IMR-90 (cell line): Measurements from ENCODE around the gene NALCN. TPM values are rescaled to one million over a fixed set of nuclear protein-coding genes. Genes with fewer than 3 reads are reported as not detected.

Source experiments
- ATAC-seq: fragments of 200-7000 bp; cut with Tn5 transposase; 2 replicates; pipeline ENCODE4 v1.9.1; 2020; ENCODE audit warnings: low read depth, mild to moderate bottlenecking, moderate library complexity
- BruUV-seq: library from RNA; stranded (reverse); fragments of 400-500 nt; replicated peaks from 2 replicates; lab custom pipeline; 2021; lab: Mats Ljungman, UMichigan
- CTCF ChIA-PET: fragments of 300-600 bp; formaldehyde crosslinking; extraction: SDS; loops from one replicate; lab custom pipeline; 2021; ENCODE audit warnings: antibody characterized with exemption; lab: Yijun Ruan, JAX
- POLR2A ChIA-PET: fragments of 300-600 bp; sonication (Branson Sonifier 250); formaldehyde crosslinking; loops from one replicate; lab custom pipeline; 2022; ENCODE audit warnings: antibody characterized with exemption; ENCODE audit not compliant: unreplicated experiment; lab: Charles Lee
- DNase-seq: peaks from one replicate; pipeline ENCODE4 v3.0.0; 2013
- H2AFZ ChIP-seq: replicated peaks from 2 replicates; pipeline ENCODE3; 2013; ENCODE audit warnings: low read length, mild to moderate bottlenecking; ENCODE audit not compliant: poor library complexity
- H2AK5ac ChIP-seq: 2 replicates; pipeline ENCODE4 v1.6.1; 2013; ENCODE audit warnings: low read depth, low read length, inconsistent platforms
- H2AK9ac ChIP-seq: replicated peaks from 2 replicates; pipeline ENCODE3; 2013; ENCODE audit warnings: mild to moderate bottlenecking, low read depth, low read length, moderate library complexity; ENCODE audit not compliant: poor library complexity
- H2BK120ac ChIP-seq: 2 replicates; pipeline ENCODE4 v1.6.1; 2013; ENCODE audit warnings: low read depth, low read length, inconsistent platforms
- H2BK15ac ChIP-seq: 3 replicates; pipeline ENCODE4 v1.6.1; 2013; ENCODE audit warnings: low read depth, low read length, inconsistent platforms
- H2BK20ac ChIP-seq: 2 replicates; pipeline ENCODE4 v1.6.1; 2013; ENCODE audit warnings: low read depth, mild to moderate bottlenecking, inconsistent platforms, low read length, moderate library complexity
- H2BK5ac ChIP-seq: 2 replicates; pipeline ENCODE4 v1.6.1; 2013; ENCODE audit warnings: mild to moderate bottlenecking, low read depth, low read length, inconsistent platforms; ENCODE audit not compliant: poor library complexity, severe bottlenecking
- H3K14ac ChIP-seq: replicated peaks from 2 replicates; pipeline ENCODE4 v1.6.1; 2013; ENCODE audit warnings: low read depth, low read length, inconsistent platforms
- H3K18ac ChIP-seq: 2 replicates; pipeline ENCODE4 v1.6.1; 2013; ENCODE audit warnings: low read depth, low read length, control low read depth
- H3K23ac ChIP-seq: 2 replicates; pipeline ENCODE4 v1.6.1; 2013; ENCODE audit warnings: low read depth, low read length, inconsistent platforms
- H3K27ac ChIP-seq: 2 replicates; pipeline ENCODE4 v1.5.1; 2013; ENCODE audit warnings: mild to moderate bottlenecking, control low read depth, low read length; ENCODE audit not compliant: insufficient read depth
- H3K27me3 ChIP-seq: 2 replicates; pipeline ENCODE4 v1.6.1; 2013; ENCODE audit warnings: low read length; ENCODE audit not compliant: control insufficient read depth, insufficient read depth
- H3K36me3 ChIP-seq: 2 replicates; pipeline ENCODE4 v1.6.1; 2013; ENCODE audit warnings: low read length, mixed read lengths; ENCODE audit not compliant: control insufficient read depth, insufficient read depth
- H3K4ac ChIP-seq: 2 replicates; pipeline ENCODE4 v1.6.1; 2013; ENCODE audit warnings: low read depth, low read length, inconsistent platforms
- H3K4me1 ChIP-seq: 2 replicates; pipeline ENCODE4 v1.6.1; 2013; ENCODE audit warnings: low read length, mixed read lengths; ENCODE audit not compliant: control insufficient read depth, insufficient read depth
- H3K4me2 ChIP-seq: 2 replicates; pipeline ENCODE4 v1.6.1; 2013; ENCODE audit warnings: low read depth, mild to moderate bottlenecking, control low read depth, low read length, moderate library complexity
- H3K4me3 ChIP-seq: 2 replicates; pipeline ENCODE4 v1.5.1; 2013; ENCODE audit warnings: low read depth, mild to moderate bottlenecking, control low read depth, low read length, moderate library complexity; ENCODE audit not compliant: insufficient read depth
- H3K56ac ChIP-seq: 2 replicates; pipeline ENCODE4 v1.6.1; 2013; ENCODE audit warnings: low read length, inconsistent platforms; ENCODE audit not compliant: insufficient read depth; ENCODE audit errors: extremely low read depth
- H3K79me1 ChIP-seq, 2 experiments: 2 replicates each; pipeline ENCODE4 v1.6.1; 2013; ENCODE audit warnings: low read length in 2 of 2, inconsistent platforms in 1 of 2, low read depth in 1 of 2
- H3K9ac ChIP-seq: 2 replicates; pipeline ENCODE4 v1.6.1; 2013; ENCODE audit warnings: low read depth, low read length, control low read depth
- H3K9me1 ChIP-seq: 2 replicates; pipeline ENCODE4 v1.6.1; 2013; ENCODE audit warnings: low read length, inconsistent platforms; ENCODE audit not compliant: insufficient read depth
- H3K9me3 ChIP-seq: 2 replicates; pipeline ENCODE4 v1.6.1; 2013; ENCODE audit warnings: low read length; ENCODE audit not compliant: control insufficient read depth, insufficient read depth
- H4K20me1 ChIP-seq: 2 replicates; pipeline ENCODE4 v1.6.1; 2013; ENCODE audit warnings: low read length, inconsistent platforms; ENCODE audit not compliant: insufficient read depth
- H4K5ac ChIP-seq: 2 replicates; pipeline ENCODE4 v1.6.1; 2013; ENCODE audit warnings: mild to moderate bottlenecking, low read depth, low read length, control low read depth
- H4K8ac ChIP-seq, 2 experiments: 2 replicates each; pipeline ENCODE4 v1.6.1; 2013; ENCODE audit warnings: low read depth in 2 of 2, low read length in 2 of 2, control low read depth in 1 of 2, inconsistent platforms in 1 of 2
- H4K91ac ChIP-seq: 2 replicates; pipeline ENCODE4 v1.6.1; 2013; ENCODE audit warnings: low read depth, low read length, inconsistent platforms; ENCODE audit not compliant: insufficient read depth
- BHLHE40 ChIP-seq: fragments of 150-350 bp; IDR thresholded peaks from 2 replicates; pipeline ENCODE4 v1.6.1; 2016; ENCODE audit warnings: mild to moderate bottlenecking, low read depth, low read length
- CHD1 ChIP-seq: IDR thresholded peaks from 2 replicates; pipeline ENCODE4 v1.6.1; 2012; ENCODE audit warnings: low read depth, low read length, improper control_type of control experiment
- FOS ChIP-seq: fragments of 150-350 bp; IDR thresholded peaks from 2 replicates; pipeline ENCODE4 v1.6.1; 2016; ENCODE audit warnings: low read depth, low read length
- MAFK ChIP-seq: IDR thresholded peaks from 2 replicates; pipeline ENCODE4 v1.6.1; 2012; ENCODE audit warnings: low read depth, low read length, improper control_type of control experiment
- MXI1 ChIP-seq: IDR thresholded peaks from 2 replicates; pipeline ENCODE4 v1.6.1; 2012; ENCODE audit warnings: low read depth, mild to moderate bottlenecking, low read length, moderate library complexity, borderline replicate concordance
- NFE2L2 ChIP-seq: fragments of 150-350 bp; IDR thresholded peaks from 2 replicates; pipeline ENCODE4 v1.6.1; 2016; ENCODE audit warnings: low read depth, mild to moderate bottlenecking, low read length
- POLR2A ChIP-seq: IDR thresholded peaks from 2 replicates; pipeline ENCODE4 v1.6.1; 2012; ENCODE audit warnings: mild to moderate bottlenecking, low read depth, low read length
- RFX5 ChIP-seq: IDR thresholded peaks from 2 replicates; pipeline ENCODE4 v1.8.0; 2012; ENCODE audit warnings: low read depth, mild to moderate bottlenecking, low read length, moderate library complexity
- WGBS, 2 experiments: methylation state at CpG; one replicate each; pipeline versions ENCODE4 v1.1.5 to v1.1.7; 2013; ENCODE audit warnings: missing lambda C conversion rate in 2 of 2; ENCODE audit not compliant: insufficient read length in 1 of 2; ENCODE audit errors: extremely low coverage in 2 of 2; 5-methylcytosine and 5-hydroxymethylcytosine counted together
- dilution Hi-C: fragments of 300-500 bp; cut with HindIII; formaldehyde crosslinking; loops from one replicate; pipeline ENCODE4 v1.14.3; 2018; ENCODE audit warnings: low sequenced_read_pairs; ENCODE audit not compliant: unreplicated experiment
- in situ Hi-C: fragments of 300-500 bp; cut with MboI; formaldehyde crosslinking; loops from 3 replicates; pipeline ENCODE4 v1.14.3; 2019; ENCODE audit warnings: low sequenced_read_pairs, inconsistent platforms, mixed read lengths
- intact Hi-C: fragments of 100-400 bp; cut with micrococcal nuclease; formaldehyde crosslinking; loops from 2 replicates; pipeline ENCODE4 v1.10.0; 2022
- polyA plus RNA-seq, 3 experiments: library from polyadenylated mRNA; depleted of rRNA; stranded (reverse); fragments of >200 nt; gene quantifications; 2 replicates each; pipeline ENCODE4 v1.2.3, GENCODE V29; 2012; ENCODE audit warnings: low replicate concordance in 1 of 3
- total RNA-seq: library from RNA; depleted of rRNA; stranded (reverse); fragments of >200 nt; gene quantifications from 2 replicates; pipeline ENCODE4 v1.2.3, GENCODE V29; 2012
- TF ChIP-seq, protein P1 (sequence below): fragments of 150-350 bp; IDR thresholded peaks from 2 replicates; pipeline ENCODE4 v1.6.1; 2016; ENCODE audit warnings: low read depth, mild to moderate bottlenecking, low read length, moderate library complexity, borderline replicate concordance

NALCN gene
- total and polyA plus RNA-seq, 2 of the 4 experiments (the other 2 are of a cell fraction) = 2.9 to 4.8 TPM

DNA sequence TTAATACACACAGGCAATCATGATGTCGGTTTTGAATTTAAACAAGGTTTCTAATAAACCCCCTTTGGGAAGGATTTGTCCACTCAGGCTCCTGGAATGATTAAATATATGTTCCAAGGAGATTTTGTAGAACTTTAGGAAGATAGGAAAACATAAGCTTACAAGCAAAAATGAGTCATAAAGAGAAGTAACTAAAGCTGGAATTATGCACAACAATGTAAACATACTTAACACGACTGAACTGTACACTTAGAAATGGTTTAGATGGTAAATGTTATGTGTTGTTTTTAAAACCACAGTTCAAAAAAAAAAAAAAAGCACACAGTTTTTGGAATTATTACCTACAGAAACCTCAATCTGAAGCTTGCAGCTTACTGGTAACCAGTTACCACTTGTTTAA is 304.4 kb downstream of the NALCN start:
- Histone ChIP-seq H3K27me3 (no peaks in the 10 kb centered on the region; the same call in 1 of the 2 replicates), H2BK5ac (no peak overlapping the region), H3K9me3 (no peaks in the 10 kb centered on the region), H4K8ac (no peak overlapping the region), H3K4ac (no peak overlapping the region), H4K91ac (no peak overlapping the region), H2BK120ac (no peak overlapping the region), H2AFZ (no peak overlapping the region), H3K4me1 (no peaks in the 10 kb centered on the region), H4K5ac (no peak overlapping the region), H2BK15ac (no peak overlapping the region), H3K56ac (no peak overlapping the region), H3K4me3 (no peak overlapping the region), H2BK20ac (no peak overlapping the region), H3K18ac (no peak overlapping the region), H3K79me1 (no peaks in the 10 kb centered on the region), H3K23ac (no peak overlapping the region), H3K4me2 (no peak overlapping the region), H3K9ac (no peak overlapping the region), H3K27ac (no peak overlapping the region), H2AK5ac (no peak overlapping the region), H3K9me1 (no peaks in the 10 kb centered on the region), H2AK9ac (no peak overlapping the region), H4K20me1 (no peaks in the 10 kb centered on the region), H3K14ac (no peak overlapping the region), H3K36me3 (no peaks in the 10 kb centered on the region)
- no CpG with 5 or more reads among the region's 2 CpGs for WGBS, 2 experiments
- dilution Hi-C loops (no loop called here), intact Hi-C loops (no loop called here), in situ Hi-C loops (loop anchor here (25.0 kb wide), 1 partner anchor 1450 kb away; no protein-coding TSS in a partner anchor)
- no peak for TF ChIP-seq MXI1
- no peak for TF ChIP-seq BHLHE40
- no peak for TF ChIP-seq FOS
- TF ChIP-seq MAFK = no peak
- TF ChIP-seq, protein P1, sequence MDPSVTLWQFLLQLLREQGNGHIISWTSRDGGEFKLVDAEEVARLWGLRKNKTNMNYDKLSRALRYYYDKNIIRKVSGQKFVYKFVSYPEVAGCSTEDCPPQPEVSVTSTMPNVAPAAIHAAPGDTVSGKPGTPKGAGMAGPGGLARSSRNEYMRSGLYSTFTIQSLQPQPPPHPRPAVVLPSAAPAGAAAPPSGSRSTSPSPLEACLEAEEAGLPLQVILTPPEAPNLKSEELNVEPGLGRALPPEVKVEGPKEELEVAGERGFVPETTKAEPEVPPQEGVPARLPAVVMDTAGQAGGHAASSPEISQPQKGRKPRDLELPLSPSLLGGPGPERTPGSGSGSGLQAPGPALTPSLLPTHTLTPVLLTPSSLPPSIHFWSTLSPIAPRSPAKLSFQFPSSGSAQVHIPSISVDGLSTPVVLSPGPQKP = no peak
- no peak for TF ChIP-seq CHD1
- no peak for TF ChIP-seq RFX5
- TF ChIP-seq POLR2A = no peak
- no peak for TF ChIP-seq NFE2L2
- peak; percentile 68 for ATAC-seq
- DNase-seq = peak; percentile 55
- BruUV-seq = no TSS peak
- ChIA-PET CTCF (interaction anchor here (0.6 to 1.1 kb wide), 3 partner anchors 16 to 1486 kb away, joined by 3 to 4 read pairs (median 3); no protein-coding TSS in a partner anchor), POLR2A (interaction anchor here (0.6 kb wide), 2 partner anchors 17 to 1733 kb away, joined by 4 read pairs; no protein-coding TSS in a partner anchor)
